Liver (tissue), 9 donors: ENCODE data around the gene TIGD7. TPM values are rescaled to one million over a fixed set of nuclear protein-coding genes. Genes with fewer than 3 reads are reported as not detected.
A peak's percentile ranks its signal among the peaks of the same experiment; 100 is the strongest.

Experiments used
- DNase-seq: peaks from one replicate; pipeline ENCODE4 v3.0.0-alpha.2; 2017; ENCODE audit warnings: low spot score
- H3K27ac ChIP-seq, 2 donors: one replicate each; pipeline ENCODE4 v1.7.0; 2013; ENCODE audit warnings: inconsistent platforms in 2 of 2, low read length in 2 of 2, control low read depth in 1 of 2, low read depth in 1 of 2, mild to moderate bottlenecking in 1 of 2
- H3K27me3 ChIP-seq, 4 donors: one replicate each; pipeline versions ENCODE4 v1.6.1 to v1.7.0; 2013; ENCODE audit warnings: low read length in 3 of 4, inconsistent platforms in 1 of 4, mild to moderate bottlenecking in 1 of 4, moderate library complexity in 1 of 4; ENCODE audit not compliant: control insufficient read depth in 4 of 4, insufficient read depth in 4 of 4
- H3K36me3 ChIP-seq, 4 donors: one replicate each; pipeline versions ENCODE4 v1.6.1 to v1.7.0; 2013; ENCODE audit warnings: low read length in 3 of 4, mild to moderate bottlenecking in 3 of 4, low read depth in 1 of 4, moderate library complexity in 1 of 4; ENCODE audit not compliant: control insufficient read depth in 4 of 4, insufficient read depth in 3 of 4
- H3K4me1 ChIP-seq, 4 donors: one replicate each; pipeline versions ENCODE4 v1.6.1 to v1.7.0; 2013; ENCODE audit warnings: low read length in 3 of 4, mild to moderate bottlenecking in 3 of 4, moderate library complexity in 1 of 4; ENCODE audit not compliant: control insufficient read depth in 4 of 4, insufficient read depth in 4 of 4
- H3K4me3 ChIP-seq, 3 donors: one replicate each; pipeline versions ENCODE4 v1.6.1 to v1.7.0; 2013; ENCODE audit warnings: low read length in 3 of 3, control low read depth in 1 of 3, low read depth in 1 of 3, mild to moderate bottlenecking in 1 of 3
- H3K9ac ChIP-seq, 2 donors: one replicate each; pipeline ENCODE4 v1.7.0; 2013; ENCODE audit warnings: low read length in 2 of 2, mild to moderate bottlenecking in 2 of 2, moderate library complexity in 2 of 2, control low read depth in 1 of 2, low read depth in 1 of 2
- H3K9me3 ChIP-seq, 4 donors: one replicate each; pipeline versions ENCODE4 v1.6.1 to v1.7.0; 2013; ENCODE audit warnings: low read length in 3 of 4; ENCODE audit not compliant: control insufficient read depth in 4 of 4
- GABPA ChIP-seq, 2 donors: IDR thresholded peaks in 1 of 2; conservative IDR thresholded peaks in 1 of 2; 2 replicates each; pipeline ENCODE4 v1.6.1; 2016; ENCODE audit warnings: antibody characterized with exemption in 2 of 2, mild to moderate bottlenecking in 1 of 2, moderate library complexity in 1 of 2
- HNF4A ChIP-seq, 2 donors: conservative IDR thresholded peaks; 2 replicates each; pipeline ENCODE4 v1.6.1; 2016; ENCODE audit warnings: antibody characterized with exemption in 2 of 2, mild to moderate bottlenecking in 2 of 2
- HNF4G ChIP-seq: IDR thresholded peaks from 2 replicates; pipeline ENCODE4 v1.6.1; 2016; ENCODE audit warnings: antibody characterized with exemption
- JUND ChIP-seq, 2 donors: IDR thresholded peaks; 2 replicates each; pipeline ENCODE4 v1.6.1; 2016; ENCODE audit warnings: antibody characterized with exemption in 2 of 2
- NR2F2 ChIP-seq: IDR thresholded peaks from 2 replicates; pipeline ENCODE4 v1.6.1; 2016; ENCODE audit warnings: antibody characterized with exemption
- RXRA ChIP-seq, 2 donors: IDR thresholded peaks; 2 replicates each; pipeline ENCODE4 v1.6.1; 2017 to 2018; ENCODE audit warnings: antibody characterized with exemption in 2 of 2, mild to moderate bottlenecking in 1 of 2
- SP1 ChIP-seq: IDR thresholded peaks from 2 replicates; pipeline ENCODE4 v1.6.1; 2018; ENCODE audit warnings: antibody characterized with exemption, mild to moderate bottlenecking
- YY1 ChIP-seq: IDR thresholded peaks from 2 replicates; pipeline ENCODE4 v1.6.1; 2016; ENCODE audit warnings: antibody characterized with exemption, mild to moderate bottlenecking
- WGBS: extraction: QIAGEN DNeasy Blood & Tissue Kit; methylation state at CpG from one replicate; pipeline ENCODE4 v1.1.7; 2013; 5-methylcytosine and 5-hydroxymethylcytosine counted together
- polyA plus RNA-seq, 2 donors: library from polyadenylated mRNA; stranded (reverse) in 1 of 2; unstranded in 1 of 2; fragments of 200-250 nt in 1 of 2; fragments of >200 nt in 1 of 2; fragmentation: Nextera tagmentation in 1 of 2; extraction: Ambion mirVana in 1 of 2; gene quantifications; one replicate each; pipeline versions ENCODE4 v1.2.1 to v1.2.3, GENCODE V29; 2013 to 2015
- total RNA-seq, 2 donors: library from RNA; depleted of rRNA; stranded (reverse); fragments of >200 nt; gene quantifications; one replicate each; pipeline ENCODE4 v1.2.3, GENCODE V29; 2014
- TF ChIP-seq, protein P1 (sequence below): fragments of 150-350 bp; IDR thresholded peaks from 2 replicates; pipeline ENCODE4 v1.5.1; 2017; ENCODE audit warnings: improper control_type of control experiment, low read depth, low read length; ENCODE audit not compliant: missing input control
- TF ChIP-seq, protein P2 (sequence below): IDR thresholded peaks from 2 replicates; pipeline ENCODE4 v1.6.1; 2016; ENCODE audit warnings: antibody characterized with exemption
- TF ChIP-seq, protein P3 (sequence below): IDR thresholded peaks from 2 replicates; pipeline ENCODE4 v1.6.1; 2016; ENCODE audit warnings: antibody characterized with exemption, mild to moderate bottlenecking
- TF ChIP-seq, protein P4 (sequence below): IDR thresholded peaks from 2 replicates; pipeline ENCODE4 v1.6.1; 2016; ENCODE audit warnings: antibody characterized with exemption
- donor health status: healthy.
- donor health status: healthy.
- donor health status: healthy.
- donor health status: healthy.
- donor health status: healthy.

The TIGD7 gene
- total and polyA plus RNA-seq, 4 donors: 0.58 to 2.6 (median 1.3) TPM

DNA sequence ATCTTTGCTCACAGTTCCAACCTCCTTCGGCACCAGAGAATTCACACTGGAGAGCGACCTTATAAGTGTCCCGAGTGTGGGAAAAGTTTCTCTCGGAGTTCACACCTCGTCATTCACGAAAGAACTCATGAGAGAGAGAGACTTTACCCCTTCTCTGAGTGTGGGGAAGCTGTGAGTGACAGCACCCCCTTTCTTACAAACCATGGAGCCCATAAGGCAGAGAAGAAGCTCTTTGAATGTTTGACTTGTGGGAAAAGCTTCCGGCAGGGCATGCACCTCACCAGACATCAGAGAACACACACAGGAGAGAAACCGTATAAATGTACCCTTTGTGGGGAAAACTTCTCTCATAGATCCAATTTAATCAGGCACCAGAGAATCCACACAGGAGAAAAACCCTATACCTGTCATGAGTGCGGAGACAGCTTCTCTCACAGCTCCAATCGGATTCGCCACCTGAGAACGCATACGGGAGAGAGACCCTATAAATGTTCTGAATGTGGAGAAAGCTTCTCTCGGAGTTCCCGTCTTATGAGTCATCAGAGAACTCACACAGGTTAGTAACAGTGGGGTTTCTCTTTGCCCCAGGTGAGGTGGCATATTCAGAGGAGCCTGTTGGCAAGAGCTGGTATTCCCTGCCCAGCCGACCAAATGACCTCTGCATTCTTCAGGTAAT lies 15.1 kb downstream of the TIGD7 start:
- Histone ChIP-seq H3K4me3 (peak overlapping the region in 2 of 3 donors; percentile 65 to 70), H3K9ac (no peak overlapping the region), H3K27ac (no peak overlapping the region), H3K36me3 (peaks cover 24 to 76% (median 70%) of the 10 kb centered on the region in 4 donors), H3K27me3 (no peaks in the 10 kb centered on the region), H3K9me3 (peaks cover 54 to 72% (median 61%) of the 10 kb centered on the region in 4 donors), H3K4me1 (peaks cover 0 to 4% (median 1%) of the 10 kb centered on the region in 4 donors)
- TF ChIP-seq, protein P1, sequence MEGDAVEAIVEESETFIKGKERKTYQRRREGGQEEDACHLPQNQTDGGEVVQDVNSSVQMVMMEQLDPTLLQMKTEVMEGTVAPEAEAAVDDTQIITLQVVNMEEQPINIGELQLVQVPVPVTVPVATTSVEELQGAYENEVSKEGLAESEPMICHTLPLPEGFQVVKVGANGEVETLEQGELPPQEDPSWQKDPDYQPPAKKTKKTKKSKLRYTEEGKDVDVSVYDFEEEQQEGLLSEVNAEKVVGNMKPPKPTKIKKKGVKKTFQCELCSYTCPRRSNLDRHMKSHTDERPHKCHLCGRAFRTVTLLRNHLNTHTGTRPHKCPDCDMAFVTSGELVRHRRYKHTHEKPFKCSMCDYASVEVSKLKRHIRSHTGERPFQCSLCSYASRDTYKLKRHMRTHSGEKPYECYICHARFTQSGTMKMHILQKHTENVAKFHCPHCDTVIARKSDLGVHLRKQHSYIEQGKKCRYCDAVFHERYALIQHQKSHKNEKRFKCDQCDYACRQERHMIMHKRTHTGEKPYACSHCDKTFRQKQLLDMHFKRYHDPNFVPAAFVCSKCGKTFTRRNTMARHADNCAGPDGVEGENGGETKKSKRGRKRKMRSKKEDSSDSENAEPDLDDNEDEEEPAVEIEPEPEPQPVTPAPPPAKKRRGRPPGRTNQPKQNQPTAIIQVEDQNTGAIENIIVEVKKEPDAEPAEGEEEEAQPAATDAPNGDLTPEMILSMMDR: no peak
- TF ChIP-seq, protein P2, sequence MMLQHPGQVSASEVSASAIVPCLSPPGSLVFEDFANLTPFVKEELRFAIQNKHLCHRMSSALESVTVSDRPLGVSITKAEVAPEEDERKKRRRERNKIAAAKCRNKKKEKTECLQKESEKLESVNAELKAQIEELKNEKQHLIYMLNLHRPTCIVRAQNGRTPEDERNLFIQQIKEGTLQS: no peak
- TF ChIP-seq HNF4A (conservative IDR thresholded peaks at IDR 0.05): no peak
- TF ChIP-seq JUND (IDR thresholded peaks at IDR 0.05): no peak
- TF ChIP-seq GABPA (IDR thresholded peaks at IDR 0.05 in 1 of 2, conservative IDR thresholded peaks at IDR 0.05 in 1 of 2): no peak
- TF ChIP-seq YY1: no peak
- TF ChIP-seq, protein P3, sequence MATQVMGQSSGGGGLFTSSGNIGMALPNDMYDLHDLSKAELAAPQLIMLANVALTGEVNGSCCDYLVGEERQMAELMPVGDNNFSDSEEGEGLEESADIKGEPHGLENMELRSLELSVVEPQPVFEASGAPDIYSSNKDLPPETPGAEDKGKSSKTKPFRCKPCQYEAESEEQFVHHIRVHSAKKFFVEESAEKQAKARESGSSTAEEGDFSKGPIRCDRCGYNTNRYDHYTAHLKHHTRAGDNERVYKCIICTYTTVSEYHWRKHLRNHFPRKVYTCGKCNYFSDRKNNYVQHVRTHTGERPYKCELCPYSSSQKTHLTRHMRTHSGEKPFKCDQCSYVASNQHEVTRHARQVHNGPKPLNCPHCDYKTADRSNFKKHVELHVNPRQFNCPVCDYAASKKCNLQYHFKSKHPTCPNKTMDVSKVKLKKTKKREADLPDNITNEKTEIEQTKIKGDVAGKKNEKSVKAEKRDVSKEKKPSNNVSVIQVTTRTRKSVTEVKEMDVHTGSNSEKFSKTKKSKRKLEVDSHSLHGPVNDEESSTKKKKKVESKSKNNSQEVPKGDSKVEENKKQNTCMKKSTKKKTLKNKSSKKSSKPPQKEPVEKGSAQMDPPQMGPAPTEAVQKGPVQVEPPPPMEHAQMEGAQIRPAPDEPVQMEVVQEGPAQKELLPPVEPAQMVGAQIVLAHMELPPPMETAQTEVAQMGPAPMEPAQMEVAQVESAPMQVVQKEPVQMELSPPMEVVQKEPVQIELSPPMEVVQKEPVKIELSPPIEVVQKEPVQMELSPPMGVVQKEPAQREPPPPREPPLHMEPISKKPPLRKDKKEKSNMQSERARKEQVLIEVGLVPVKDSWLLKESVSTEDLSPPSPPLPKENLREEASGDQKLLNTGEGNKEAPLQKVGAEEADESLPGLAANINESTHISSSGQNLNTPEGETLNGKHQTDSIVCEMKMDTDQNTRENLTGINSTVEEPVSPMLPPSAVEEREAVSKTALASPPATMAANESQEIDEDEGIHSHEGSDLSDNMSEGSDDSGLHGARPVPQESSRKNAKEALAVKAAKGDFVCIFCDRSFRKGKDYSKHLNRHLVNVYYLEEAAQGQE: no peak
- TF ChIP-seq HNF4G: no peak
- TF ChIP-seq, protein P4, sequence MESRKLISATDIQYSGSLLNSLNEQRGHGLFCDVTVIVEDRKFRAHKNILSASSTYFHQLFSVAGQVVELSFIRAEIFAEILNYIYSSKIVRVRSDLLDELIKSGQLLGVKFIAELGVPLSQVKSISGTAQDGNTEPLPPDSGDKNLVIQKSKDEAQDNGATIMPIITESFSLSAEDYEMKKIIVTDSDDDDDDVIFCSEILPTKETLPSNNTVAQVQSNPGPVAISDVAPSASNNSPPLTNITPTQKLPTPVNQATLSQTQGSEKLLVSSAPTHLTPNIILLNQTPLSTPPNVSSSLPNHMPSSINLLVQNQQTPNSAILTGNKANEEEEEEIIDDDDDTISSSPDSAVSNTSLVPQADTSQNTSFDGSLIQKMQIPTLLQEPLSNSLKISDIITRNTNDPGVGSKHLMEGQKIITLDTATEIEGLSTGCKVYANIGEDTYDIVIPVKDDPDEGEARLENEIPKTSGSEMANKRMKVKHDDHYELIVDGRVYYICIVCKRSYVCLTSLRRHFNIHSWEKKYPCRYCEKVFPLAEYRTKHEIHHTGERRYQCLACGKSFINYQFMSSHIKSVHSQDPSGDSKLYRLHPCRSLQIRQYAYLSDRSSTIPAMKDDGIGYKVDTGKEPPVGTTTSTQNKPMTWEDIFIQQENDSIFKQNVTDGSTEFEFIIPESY: no peak
- TF ChIP-seq SP1: no peak
- TF ChIP-seq RXRA (IDR thresholded peaks at IDR 0.05): no peak
- 98% methylated on average over 16 of the region's 16 CpGs for WGBS
- no peak for DNase-seq

DNA sequence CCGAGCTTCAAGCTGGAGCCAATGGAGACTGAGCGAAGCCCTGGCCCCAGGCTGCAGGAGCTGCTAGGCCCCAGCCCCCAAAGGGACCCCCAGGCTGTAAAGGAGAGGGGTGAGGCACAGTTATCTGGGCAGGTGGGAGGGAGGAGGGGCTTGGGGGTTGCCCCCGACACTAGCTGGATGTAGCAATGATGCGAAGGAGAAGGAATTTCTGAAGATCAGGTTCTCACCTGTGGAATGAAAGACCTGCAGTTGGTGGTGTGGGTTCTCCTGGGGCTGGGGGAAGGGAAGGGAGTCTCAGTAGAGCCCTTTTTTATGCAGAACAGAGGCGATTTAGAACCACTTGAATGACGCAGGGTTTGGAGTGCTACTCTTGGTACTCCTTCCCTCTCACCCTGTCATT lies 20.1 kb downstream of the TIGD7 start:
- no peak overlapping the region for H3K27ac ChIP-seq
- H3K27me3 ChIP-seq: no peaks in the 10 kb centered on the region
- H3K9me3 ChIP-seq: peaks cover 23 to 28% (median 27%) of the 10 kb centered on the region in 4 donors
- 93% methylated on average over 6 of the region's 6 CpGs for WGBS
- peaks cover 17 to 44% (median 40%) of the 10 kb centered on the region in 4 donors for H3K36me3 ChIP-seq
- DNase-seq: no peak
- peak overlapping the region; percentile 84 to 93 (median 85) for H3K4me3 ChIP-seq
- TF ChIP-seq, protein P2: no peak
- TF ChIP-seq, protein P3: no peak
- TF ChIP-seq HNF4A (conservative IDR thresholded peaks at IDR 0.05): no peak
- no peak for TF ChIP-seq NR2F2
- no peak overlapping the region for H3K9ac ChIP-seq
- H3K4me1 ChIP-seq: peaks cover 4 to 21% (median 19%) of the 10 kb centered on the region in 4 donors
